CD14-positive monocyte (primary cell): Measurements from ENCODE around the gene PKP4. TPM values are rescaled to one million over a fixed set of nuclear protein-coding genes. Genes with fewer than 3 reads are reported as not detected.

ENCODE experiments used
- DNase-seq, 3 donors: peaks; one replicate each; pipeline ENCODE4 v3.0.0-alpha.2; 2011 to 2022
- H2AFZ ChIP-seq: 2 replicates; pipeline ENCODE4 v1.6.0; 2012; ENCODE audit warnings: mild to moderate bottlenecking, low read depth, low read length, inconsistent platforms; ENCODE audit not compliant: insufficient read depth, poor library complexity, severe bottlenecking
- H3K27ac ChIP-seq, 2 donors: 1 replicate in 1 of 2; 2 replicates in 1 of 2; pipeline ENCODE4 v1.5.1; 2012 to 2013; ENCODE audit warnings: low read length in 2 of 2, control low read depth in 1 of 2, inconsistent platforms in 1 of 2, low read depth in 1 of 2, mild to moderate bottlenecking in 1 of 2
- H3K27me3 ChIP-seq, 2 donors: one replicate each; pipeline versions ENCODE4 v1.6.0 to v1.6.1; 2011 to 2013; ENCODE audit warnings: low read length in 2 of 2; ENCODE audit not compliant: control insufficient read depth in 2 of 2, insufficient read depth in 2 of 2
- H3K36me3 ChIP-seq, 2 donors: replicated peaks in 1 of 2; 1 replicate in 1 of 2; 2 replicates in 1 of 2; pipeline versions ENCODE4 v1.5.1 to v1.6.1; 2012 to 2013; ENCODE audit warnings: low read length in 2 of 2, control low read depth in 1 of 2, inconsistent platforms in 1 of 2, mild to moderate bottlenecking in 1 of 2; ENCODE audit not compliant: insufficient read depth in 2 of 2, control insufficient read depth in 1 of 2
- H3K4me1 ChIP-seq, 2 donors: 1 replicate in 1 of 2; 2 replicates in 1 of 2; pipeline versions ENCODE4 v1.5.1 to v1.6.1; 2012 to 2013; ENCODE audit warnings: low read length in 2 of 2, control low read depth in 1 of 2, inconsistent platforms in 1 of 2, mild to moderate bottlenecking in 1 of 2, moderate library complexity in 1 of 2; ENCODE audit not compliant: insufficient read depth in 2 of 2, control insufficient read depth in 1 of 2
- H3K4me2 ChIP-seq: replicated peaks from 2 replicates; pipeline ENCODE3; 2012; ENCODE audit warnings: low read length, moderate library complexity, mild to moderate bottlenecking; ENCODE audit not compliant: poor library complexity, severe bottlenecking; ENCODE audit errors: extremely low read depth
- H3K4me3 ChIP-seq, 3 experiments: fragments of 200-600 bp in 1 of 3; sonication (generic) in 1 of 3; replicated peaks in 1 of 3; 1 replicate in 2 of 3; 2 replicates in 1 of 3; pipeline ENCODE4 v1.5.1; 2011 to 2013; ENCODE audit warnings: low read length in 3 of 3, mild to moderate bottlenecking in 3 of 3, control low read depth in 2 of 3, low read depth in 2 of 3, inconsistent platforms in 1 of 3, moderate library complexity in 1 of 3
- H3K79me2 ChIP-seq: 2 replicates; pipeline ENCODE4 v1.6.0; 2012; ENCODE audit warnings: mild to moderate bottlenecking, control low read depth, inconsistent platforms, low read length, moderate library complexity; ENCODE audit not compliant: insufficient read depth
- H3K9ac ChIP-seq: 2 replicates; pipeline ENCODE4 v1.6.0; 2017; ENCODE audit warnings: low read length, mild to moderate bottlenecking; ENCODE audit not compliant: insufficient read depth, poor library complexity, severe bottlenecking
- H3K9me3 ChIP-seq, 2 donors: replicated peaks in 1 of 2; 1 replicate in 1 of 2; 2 replicates in 1 of 2; pipeline versions ENCODE4 v1.5.1 to v1.6.1; 2012 to 2013; ENCODE audit warnings: low read length in 2 of 2, control low read depth in 1 of 2; ENCODE audit not compliant: control insufficient read depth in 1 of 2, insufficient read depth in 1 of 2
- H4K20me1 ChIP-seq: 2 replicates; pipeline ENCODE4 v1.6.0; 2012; ENCODE audit warnings: mild to moderate bottlenecking, low read length, control low read depth, moderate library complexity; ENCODE audit not compliant: insufficient read depth
- H3K27ac Mint-ChIP-seq, 7 donors: one replicate each; pipeline ENCODE4 v1.8.0; 2020; ENCODE audit warnings: mild to moderate bottlenecking in 7 of 7, mixed read lengths in 7 of 7, moderate library complexity in 6 of 7, inconsistent platforms in 2 of 7
- H3K27me3 Mint-ChIP-seq, 3 donors: one replicate each; pipeline ENCODE4 v1.8.0; 2021 to 2022; ENCODE audit warnings: low read depth in 3 of 3, mild to moderate bottlenecking in 3 of 3, mixed read lengths in 3 of 3, moderate library complexity in 3 of 3, inconsistent platforms in 1 of 3
- H3K36me3 Mint-ChIP-seq, 2 donors: one replicate each; pipeline ENCODE4 v1.8.0; 2020; ENCODE audit warnings: mixed read lengths in 2 of 2, inconsistent platforms in 1 of 2, mild to moderate bottlenecking in 1 of 2
- H3K4me1 Mint-ChIP-seq: one replicate; pipeline ENCODE4 v1.8.0; 2020; ENCODE audit warnings: mild to moderate bottlenecking, mixed read lengths
- H3K4me3 Mint-ChIP-seq, 2 donors: one replicate each; pipeline ENCODE4 v1.8.0; 2020; ENCODE audit warnings: mild to moderate bottlenecking in 2 of 2, mixed read lengths in 2 of 2, moderate library complexity in 1 of 2
- H3K9me3 Mint-ChIP-seq, 7 donors: one replicate each; pipeline ENCODE4 v1.8.0; 2020 to 2022; ENCODE audit warnings: mixed read lengths in 7 of 7, mild to moderate bottlenecking in 6 of 7, moderate library complexity in 6 of 7, inconsistent platforms in 2 of 7
- CTCF ChIP-seq: fragments of 200-600 bp; IDR thresholded peaks from one replicate; pipeline ENCODE4 v1.8.0; 2022; ENCODE audit warnings: antibody characterized with exemption, mild to moderate bottlenecking
- WGBS: methylation state at CpG from one replicate; pipeline ENCODE4 v1.1.5; 2013; ENCODE audit warnings: missing lambda C conversion rate; ENCODE audit not compliant: insufficient coverage; 5-methylcytosine and 5-hydroxymethylcytosine counted together
- intact Hi-C, 2 donors: fragments of 100-400 bp; cut with micrococcal nuclease; formaldehyde crosslinking; loops; one replicate each; pipeline versions ENCODE4 v1.15.0 to v1.15.1; 2023
- polyA plus RNA-seq, 3 donors: library from polyadenylated mRNA; depleted of rRNA in 1 of 3; unstranded in 2 of 3; stranded (reverse) in 1 of 3; fragments of 300-500 nt in 2 of 3; fragments of >200 nt in 1 of 3; fragmentation: Illumina TruSeq in 2 of 3; gene quantifications; 1 replicate in 2 of 3; 2 replicates in 1 of 3; pipeline ENCODE4 v1.2.3, GENCODE V29; 2012 to 2021

The PKP4 gene
- polyA plus RNA-seq, 3 donors: 0.33 to 9.4 (median 0.73) TPM

GRCh38 chr2:158723921-158724802 is 267.4 kb downstream of the PKP4 start:
- Histone ChIP-seq H3K4me2 (no peak overlapping the region), H3K36me3 (no peaks in the 10 kb centered on the region), H3K27me3 (no peaks in the 10 kb centered on the region), H2AFZ (no peak overlapping the region), H3K27ac (no peak overlapping the region), H3K4me3 (no peak overlapping the region), H4K20me1 (no peaks in the 10 kb centered on the region), H3K9ac (no peak overlapping the region), H3K79me2 (no peaks in the 10 kb centered on the region), H3K9me3 (no peaks in the 10 kb centered on the region), H3K4me1 (no peaks in the 10 kb centered on the region)
- no peak overlapping the region for H3K4me3 Mint-ChIP-seq
- WGBS: 89% methylated on average over 12 of the region's 12 CpGs
- DNase-seq: no peak
- intact Hi-C loops: no loop called here
- H3K4me1 Mint-ChIP-seq: no peaks in the 10 kb centered on the region
- H3K9me3 Mint-ChIP-seq: peaks cover 0 to 4% (median 0%) of the 10 kb centered on the region in 7 donors
- H3K27ac Mint-ChIP-seq: no peak overlapping the region
- no peaks in the 10 kb centered on the region for H3K36me3 Mint-ChIP-seq
- TF ChIP-seq CTCF: no peak
- H3K27me3 Mint-ChIP-seq: peaks cover 0 to 5% (median 4%) of the 10 kb centered on the region in 3 donors

- Histone ChIP-seq H3K79me2 (no peaks in the 10 kb centered on the region), H3K9me3 (no peaks in the 10 kb centered on the region), H3K4me1 (no peaks in the 10 kb centered on the region), H2AFZ (no peak overlapping the region), H3K4me3 (no peak overlapping the region), H3K9ac (no peak overlapping the region), H3K27ac (no peak overlapping the region), H3K4me2 (no peak overlapping the region), H4K20me1 (no peaks in the 10 kb centered on the region), H3K36me3 (no peaks in the 10 kb centered on the region), H3K27me3 (no peaks in the 10 kb centered on the region)
- no peak overlapping the region for H3K27ac Mint-ChIP-seq
- no peaks in the 10 kb centered on the region for H3K4me1 Mint-ChIP-seq
- no peaks in the 10 kb centered on the region for H3K36me3 Mint-ChIP-seq
- peaks cover 0 to 4% (median 0%) of the 10 kb centered on the region in 7 donors for H3K9me3 Mint-ChIP-seq
- no peak for DNase-seq
- WGBS: 62% methylated on average over 3 of the region's 8 CpGs
- intact Hi-C loops: no loop called here
- TF ChIP-seq CTCF: no peak
- H3K27me3 Mint-ChIP-seq: peaks cover 0 to 5% (median 4%) of the 10 kb centered on the region in 3 donors
- no peak overlapping the region for H3K4me3 Mint-ChIP-seq
Observed at GRCh38 chr2:158724803-158725381, 268.1 kb downstream of the PKP4 start.
